GM12874 (cell line): Measurements from ENCODE around the gene IRX5.

Experiments
- TF ChIP-seq, protein P1 (sequence below): IDR thresholded peaks from 2 replicates; pipeline ENCODE4 v1.5.1; 2011; ENCODE audit warnings: low read depth, mild to moderate bottlenecking, control low read depth, low read length, moderate library complexity; ENCODE audit not compliant: insufficient read depth

IRX5 gene

DNA sequence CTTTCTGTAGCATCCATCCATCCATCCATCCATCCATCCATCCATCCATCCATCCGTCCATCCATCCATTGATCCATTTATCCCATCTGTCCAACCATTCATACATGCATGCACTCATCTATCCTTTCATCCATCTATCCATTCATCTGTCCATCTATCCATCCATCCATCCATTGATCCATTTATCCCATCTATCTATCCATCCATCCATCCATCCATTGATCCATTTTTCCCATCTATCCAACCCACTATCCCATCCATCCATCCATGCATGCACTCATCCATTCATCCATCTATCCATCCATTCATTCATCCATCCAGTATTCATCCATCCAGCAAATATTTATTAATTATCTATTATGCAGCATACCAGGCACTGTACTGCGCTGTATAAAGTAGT, 34.8 kb downstream of the IRX5 start:
- TF ChIP-seq, protein P1, sequence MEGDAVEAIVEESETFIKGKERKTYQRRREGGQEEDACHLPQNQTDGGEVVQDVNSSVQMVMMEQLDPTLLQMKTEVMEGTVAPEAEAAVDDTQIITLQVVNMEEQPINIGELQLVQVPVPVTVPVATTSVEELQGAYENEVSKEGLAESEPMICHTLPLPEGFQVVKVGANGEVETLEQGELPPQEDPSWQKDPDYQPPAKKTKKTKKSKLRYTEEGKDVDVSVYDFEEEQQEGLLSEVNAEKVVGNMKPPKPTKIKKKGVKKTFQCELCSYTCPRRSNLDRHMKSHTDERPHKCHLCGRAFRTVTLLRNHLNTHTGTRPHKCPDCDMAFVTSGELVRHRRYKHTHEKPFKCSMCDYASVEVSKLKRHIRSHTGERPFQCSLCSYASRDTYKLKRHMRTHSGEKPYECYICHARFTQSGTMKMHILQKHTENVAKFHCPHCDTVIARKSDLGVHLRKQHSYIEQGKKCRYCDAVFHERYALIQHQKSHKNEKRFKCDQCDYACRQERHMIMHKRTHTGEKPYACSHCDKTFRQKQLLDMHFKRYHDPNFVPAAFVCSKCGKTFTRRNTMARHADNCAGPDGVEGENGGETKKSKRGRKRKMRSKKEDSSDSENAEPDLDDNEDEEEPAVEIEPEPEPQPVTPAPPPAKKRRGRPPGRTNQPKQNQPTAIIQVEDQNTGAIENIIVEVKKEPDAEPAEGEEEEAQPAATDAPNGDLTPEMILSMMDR, result no peak

DNA sequence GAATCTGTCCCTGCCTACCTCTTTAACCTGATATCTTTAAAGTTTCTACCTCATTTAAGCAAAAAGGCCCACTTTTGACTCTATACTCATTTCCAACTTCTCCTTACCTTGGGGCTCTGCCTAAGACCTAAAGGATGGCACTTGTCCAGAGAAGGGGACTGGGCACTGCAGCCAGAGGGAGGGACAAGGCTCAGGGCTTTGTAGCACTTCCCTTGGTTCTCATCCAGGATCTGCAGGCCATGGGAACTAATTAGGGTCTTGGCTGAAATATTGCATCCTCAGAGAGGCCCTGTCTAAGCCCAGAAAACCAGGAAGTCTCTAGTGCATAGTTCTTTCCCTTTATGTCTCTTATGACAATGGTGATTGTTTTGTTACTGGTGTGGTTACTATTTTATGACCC, 37.3 kb downstream of the IRX5 start:
- TF ChIP-seq, protein P1, result no peak

GRCh38 chr16:54968784-54969183, 38.1 kb downstream of the IRX5 start:
- TF ChIP-seq, protein P1, result no peak

GRCh38 chr16:54970016-54970415, 39.4 kb downstream of the IRX5 start:
- TF ChIP-seq, protein P1, result no peak

GRCh38 chr16:54974367-54974766, 43.7 kb downstream of the IRX5 start:
- TF ChIP-seq, protein P1, result no peak

- TF ChIP-seq, protein P1, result no peak
These were observed 46.1 kb downstream of the IRX5 start for GRCh38 chr16:54976651-54977200.

- TF ChIP-seq, protein P1, result no peak
These were observed 46.5 kb downstream of the IRX5 start for GRCh38 chr16:54977211-54977610.
